ENCODE results near the gene XPNPEP1.

The XPNPEP1 gene

DNA sequence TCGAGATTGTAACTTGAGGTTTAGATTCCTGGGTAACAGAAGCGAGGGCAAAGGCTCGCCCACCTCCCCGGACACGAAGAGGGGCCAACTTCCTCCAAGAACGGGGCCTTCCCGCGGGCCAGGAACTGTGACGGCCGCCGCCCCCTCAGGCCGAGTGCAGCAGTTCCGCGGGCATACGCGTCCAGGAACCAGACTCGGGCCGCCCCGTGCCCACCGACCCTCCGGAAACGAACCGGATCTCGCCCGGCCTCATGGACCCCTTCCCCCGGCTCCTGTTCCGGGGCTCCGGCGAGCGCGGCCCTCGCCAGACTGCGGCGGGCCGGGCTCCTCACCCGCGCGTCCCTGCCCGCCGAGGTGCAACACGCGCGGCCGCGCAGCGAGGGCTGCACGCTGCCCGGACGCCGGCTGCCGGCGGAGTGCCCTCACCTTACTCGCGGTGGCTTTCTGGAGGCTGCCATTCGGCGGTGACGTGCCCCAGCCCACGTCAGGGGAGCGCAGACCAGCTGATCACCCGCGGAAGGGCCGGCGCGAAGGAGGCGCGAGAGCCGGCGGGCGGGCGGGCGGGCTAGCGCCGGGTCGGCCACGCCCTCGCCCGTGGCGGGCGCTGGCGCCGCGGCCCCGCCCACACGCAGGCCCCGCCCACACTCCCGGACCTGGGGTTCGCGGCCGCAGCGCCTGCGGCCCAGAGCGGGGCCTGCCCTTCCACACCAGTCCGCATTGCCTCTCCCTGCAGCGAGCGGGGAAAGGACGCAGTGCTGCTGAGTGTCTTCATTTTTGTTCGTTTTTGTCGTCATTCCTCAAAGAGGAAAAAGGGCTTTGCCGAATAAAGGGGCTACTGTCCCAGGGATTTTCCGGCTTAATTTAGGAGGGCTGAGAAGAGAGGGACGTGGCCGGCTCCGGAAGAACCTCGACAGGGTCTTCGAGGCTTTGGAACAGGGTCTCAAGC, at the start of gene XPNPEP1:
XPNPEP1 (minus strand) TSS at position 536 of the 946 bp plus-strand sequence; CDS start at position 458, 78 bp downstream.
- peak; percentile 2 for DNase-seq

DNA sequence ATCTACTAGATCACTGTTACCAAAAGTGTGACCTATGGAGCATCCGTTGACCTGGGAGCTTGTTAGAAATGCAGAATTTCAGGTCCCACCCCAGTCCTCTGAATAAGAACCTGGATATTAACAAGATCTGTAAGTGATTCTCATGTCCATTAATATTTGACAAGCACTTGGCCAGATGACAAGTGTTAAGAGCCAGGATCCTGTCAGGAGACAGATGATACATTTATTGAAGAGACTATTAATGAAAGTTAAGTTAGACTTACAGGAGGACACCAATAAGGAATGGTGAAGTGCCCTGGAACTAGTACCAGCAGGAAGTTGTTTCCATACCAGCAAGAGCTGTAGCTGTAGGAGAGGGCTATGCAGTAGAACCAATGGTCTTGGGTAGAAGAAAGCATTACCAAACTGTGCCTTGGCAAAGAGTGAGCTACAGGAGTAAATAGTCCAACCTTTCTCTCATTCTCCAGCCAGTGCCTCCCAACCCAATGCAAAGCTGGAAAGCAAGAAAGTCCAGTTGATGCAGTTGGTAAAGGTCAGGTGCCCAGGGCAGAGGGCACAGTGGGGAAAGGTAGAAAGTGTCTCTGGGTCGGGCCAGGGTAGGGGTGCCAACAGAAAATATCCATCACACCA, 49.2 kb upstream of the XPNPEP1 start:
- no peak for DNase-seq

DNA sequence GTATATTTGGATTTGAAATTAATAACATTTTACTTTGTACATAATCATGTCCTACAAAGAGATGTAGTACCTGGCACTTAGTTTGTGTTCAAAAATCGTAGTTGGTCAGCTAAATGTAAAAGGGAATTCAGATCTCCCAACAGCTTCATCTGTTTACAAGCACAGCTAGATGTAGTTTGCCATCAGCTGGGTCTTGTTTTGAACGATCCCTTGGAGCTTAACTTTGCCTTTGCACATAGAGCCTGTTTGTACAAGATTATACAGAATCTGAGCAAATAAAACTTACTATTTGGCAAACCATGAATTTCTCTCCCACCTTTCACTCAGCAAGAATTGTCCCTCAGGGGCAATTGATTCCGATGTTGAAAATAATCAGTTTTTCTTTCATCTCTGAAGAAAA, 48.3 kb upstream of the XPNPEP1 start:
- DNase-seq: no peak

GRCh38 chr10:109969760-109970346, 46.5 kb upstream of the XPNPEP1 start:
- no peak for DNase-seq

DNA sequence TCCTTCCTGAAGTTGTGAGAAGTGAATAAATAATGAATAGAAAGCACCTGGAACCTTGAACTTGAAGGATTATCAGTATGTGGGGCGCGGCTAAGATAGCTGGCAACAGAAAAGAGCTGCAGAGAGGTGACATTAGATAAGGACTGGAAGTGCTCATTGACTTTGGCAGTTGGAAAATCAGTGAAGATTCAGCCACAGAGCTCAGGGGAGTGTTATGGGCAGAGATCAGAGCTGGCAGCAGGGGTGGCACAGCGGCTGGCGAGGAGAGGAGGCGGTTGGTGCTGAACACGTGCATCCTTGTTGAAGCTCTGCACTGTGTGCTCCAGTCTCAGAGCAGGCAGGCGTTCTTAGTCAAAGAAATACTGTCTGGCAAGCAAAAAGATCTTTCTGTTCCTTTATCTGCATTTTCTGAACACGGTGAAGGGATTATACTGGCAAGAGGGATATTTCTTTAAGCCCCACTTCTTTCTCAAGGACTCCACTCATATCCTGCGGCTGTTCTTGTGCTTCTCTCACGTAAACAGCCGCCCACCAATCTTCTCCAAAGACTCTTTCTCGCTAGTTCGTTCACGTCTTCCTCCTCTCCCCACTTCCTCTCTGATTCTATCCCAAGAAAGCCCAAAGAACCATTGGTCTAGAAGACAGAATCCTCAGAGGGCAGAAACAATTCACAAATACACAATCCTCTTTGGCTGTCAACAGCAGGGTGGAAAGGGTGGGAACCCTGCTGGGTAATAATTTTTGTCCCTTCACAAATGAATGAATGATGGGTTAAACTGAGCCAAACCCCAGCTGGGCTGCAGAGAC, 45.8 kb upstream of the XPNPEP1 start:
- DNase-seq: no peak

- DNase-seq: no peak
Observed at GRCh38 chr10:109967739-109968088, 44.4 kb upstream of the XPNPEP1 start.

DNA sequence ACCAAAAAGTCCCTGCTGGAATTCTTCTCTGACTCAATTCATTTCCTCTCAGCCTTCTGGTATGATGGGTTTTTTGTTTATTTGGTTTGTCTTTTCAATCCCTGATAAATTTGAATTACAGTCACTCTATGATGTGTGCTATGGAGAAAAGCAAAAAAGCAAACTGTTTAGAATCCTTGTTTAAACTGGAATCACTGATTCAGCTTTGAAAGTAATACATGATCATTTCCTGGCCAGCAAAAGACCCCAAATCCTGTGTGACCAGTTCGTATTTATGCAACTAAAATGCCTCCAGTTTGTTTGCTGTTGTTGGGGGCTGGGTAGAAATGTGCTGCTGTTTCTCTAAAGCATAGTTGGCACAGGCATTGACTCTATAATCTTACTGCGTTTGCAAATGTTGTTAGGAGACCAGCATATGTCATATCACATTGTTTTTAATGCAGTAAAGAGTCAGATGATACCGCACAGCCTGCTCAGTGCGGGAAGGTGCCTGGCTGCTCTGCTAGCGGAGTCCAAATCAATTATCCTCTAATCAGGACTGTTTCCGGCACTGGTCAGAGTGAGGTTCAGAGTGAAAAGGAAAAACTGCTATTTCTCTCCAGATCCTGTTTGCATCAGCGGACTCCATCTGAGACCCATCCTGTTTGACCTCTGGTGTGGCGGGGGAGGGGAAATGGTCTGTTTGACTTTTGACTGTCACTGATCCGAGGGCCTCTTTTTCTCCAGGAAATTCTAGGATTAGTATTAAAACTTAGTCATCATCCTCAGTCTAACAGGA, 43.8 kb upstream of the XPNPEP1 start:
- no peak for DNase-seq

- no peak for DNase-seq
Observed at GRCh38 chr10:109964318-109964717, 41.0 kb upstream of the XPNPEP1 start.

DNA sequence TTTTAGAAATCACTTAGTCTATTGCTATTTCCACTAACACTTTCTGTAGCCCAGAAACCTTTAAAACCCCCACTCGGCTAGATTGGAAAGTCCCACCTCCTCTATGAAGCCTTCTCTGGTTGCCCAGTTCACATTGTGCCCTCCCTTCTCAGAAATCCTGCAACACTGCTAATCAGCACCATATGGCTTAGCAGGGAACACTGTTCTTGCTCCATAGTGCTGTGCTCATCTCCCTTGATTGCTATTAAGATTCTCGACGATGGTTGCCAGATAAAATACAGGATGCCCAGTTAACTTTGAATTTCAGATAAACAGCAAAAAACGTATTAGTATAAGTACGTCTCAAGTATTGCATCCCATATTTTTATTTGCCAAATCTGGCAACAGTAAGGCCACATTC, 40.1 kb upstream of the XPNPEP1 start:
- DNase-seq: no peak

GRCh38 chr10:109962247-109962646, 38.9 kb upstream of the XPNPEP1 start:
- no peak for DNase-seq

GRCh38 chr10:109961174-109962001, 38.1 kb upstream of the XPNPEP1 start:
- no peak for DNase-seq

DNA sequence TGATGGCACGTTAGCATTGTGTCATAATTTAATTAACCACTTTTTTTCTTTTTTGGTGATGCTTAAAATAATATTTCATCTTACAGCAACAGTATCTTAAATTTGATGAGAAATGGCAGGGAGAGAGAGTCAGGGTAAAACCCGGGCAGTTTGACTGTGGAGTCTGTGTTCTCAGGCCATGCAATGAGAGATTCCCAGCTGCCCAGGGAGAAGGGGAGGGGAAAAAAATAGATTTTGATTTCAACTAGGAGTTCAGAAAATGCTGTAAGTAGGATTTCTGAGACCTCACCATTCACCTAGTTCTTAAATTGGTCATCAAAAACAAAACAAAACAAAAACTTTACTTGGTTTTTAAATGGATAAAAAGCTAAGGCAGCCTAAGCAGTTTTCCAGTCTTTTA, 37.4 kb upstream of the XPNPEP1 start:
- DNase-seq: no peak

- DNase-seq: no peak
Observed at GRCh38 chr10:109959259-109960145, 36.2 kb upstream of the XPNPEP1 start.

- no peak for DNase-seq
Observed at GRCh38 chr10:109958059-109958458, 34.7 kb upstream of the XPNPEP1 start.

DNA sequence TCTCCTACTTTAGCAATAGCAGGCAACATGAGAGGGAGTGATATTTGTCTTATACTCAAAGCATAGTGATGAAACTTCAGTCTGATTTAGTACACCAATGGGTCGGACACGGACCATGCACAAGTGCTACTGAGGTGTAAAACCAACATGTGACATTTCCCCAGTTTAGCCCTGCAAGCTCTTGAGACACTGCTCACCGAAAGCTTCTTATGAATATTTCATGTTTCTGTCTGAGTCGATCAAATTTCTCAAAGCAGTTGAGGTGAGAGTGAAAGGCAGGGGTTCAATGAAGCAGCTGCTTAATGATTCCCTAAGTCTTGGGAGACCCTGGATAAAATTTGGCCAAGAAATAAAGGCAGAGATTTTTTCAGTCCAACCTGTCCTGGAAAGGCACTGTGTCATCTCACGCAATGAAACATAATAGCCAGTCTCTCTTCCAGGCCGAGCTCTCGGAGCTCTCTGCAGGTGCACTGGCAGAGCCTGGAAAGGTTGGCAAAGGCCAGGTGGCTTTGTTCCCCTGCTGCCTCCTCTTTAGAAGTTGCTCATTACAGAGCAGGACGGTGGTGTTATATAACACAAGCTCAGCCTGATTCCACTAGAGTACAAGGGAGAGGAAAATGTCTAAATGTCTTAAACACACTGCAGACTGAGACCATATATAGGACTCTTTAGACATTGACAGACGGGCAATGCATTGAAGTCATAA, 33.9 kb upstream of the XPNPEP1 start:
- no peak for DNase-seq

GRCh38 chr10:109956454-109957091, 33.3 kb upstream of the XPNPEP1 start:
- DNase-seq: no peak

DNA sequence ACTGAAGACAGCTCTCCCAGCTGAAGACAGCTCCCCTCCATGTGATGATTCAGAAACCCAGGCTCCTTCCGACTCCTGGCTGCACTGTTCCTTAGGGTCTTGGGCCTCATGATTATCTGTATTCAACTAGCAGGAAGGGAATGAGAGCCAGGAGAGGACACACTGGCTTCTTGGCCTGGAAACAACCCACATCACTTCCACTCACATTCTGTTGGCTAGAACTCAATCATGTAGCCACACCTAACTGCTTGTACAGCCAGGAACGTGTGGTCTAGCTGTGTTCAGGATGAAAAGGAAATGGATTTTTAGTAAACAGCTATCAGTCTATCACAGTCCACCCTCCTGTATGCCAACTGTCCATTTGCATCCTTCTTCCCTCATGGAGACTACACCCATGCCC, 30.5 kb upstream of the XPNPEP1 start:
- DNase-seq: no peak

- no peak for DNase-seq
Observed at GRCh38 chr10:109952526-109952925, 29.2 kb upstream of the XPNPEP1 start.

Data from NCI-H1417 treated with DMSO at 0.1 percent for 48 hours (cell line).